OCI-LY7 (cell line): ENCODE results near the gene ICAM5. TPM values are rescaled to one million over a fixed set of nuclear protein-coding genes. Genes with fewer than 3 reads are reported as not detected.

Source experiments
- BruUV-seq: library from RNA; stranded (reverse); fragments of 400-500 nt; replicated peaks from 2 replicates; lab custom pipeline; 2021; lab: Mats Ljungman, UMichigan
- CTCF ChIA-PET: fragments of 300-600 bp; sonication (Branson Sonifier 250); formaldehyde crosslinking; loops from one replicate; lab custom pipeline; 2022; ENCODE audit warnings: antibody characterized with exemption; ENCODE audit not compliant: unreplicated experiment; lab: Charles Lee
- POLR2A ChIA-PET: fragments of 300-600 bp; sonication (Branson Sonifier 250); formaldehyde crosslinking; loops from one replicate; lab custom pipeline; 2022; ENCODE audit warnings: antibody characterized with exemption; lab: Charles Lee
- DNase-seq: peaks from one replicate; pipeline ENCODE4 v3.0.0-alpha.2; 2015; ENCODE audit warnings: low spot score
- H2AFZ ChIP-seq: fragments of 200-600 bp; sonication (generic), shearing (Covaris generic); 2 replicates; pipeline ENCODE4 v1.6.1; 2014; ENCODE audit warnings: mild to moderate bottlenecking, antibody characterized with exemption, low read length, moderate library complexity
- H3K27ac ChIP-seq: fragments of 200-600 bp; sonication (generic); 2 replicates; pipeline ENCODE4 v1.5.1; 2014; ENCODE audit warnings: mixed run types, low read depth, mild to moderate bottlenecking, moderate library complexity, low read length, inconsistent platforms; ENCODE audit not compliant: poor library complexity, severe bottlenecking
- H3K36me3 ChIP-seq: fragments of 200-600 bp; sonication (generic); 2 replicates; pipeline ENCODE4 v1.6.1; 2014; ENCODE audit warnings: mild to moderate bottlenecking, antibody characterized with exemption, low read length, moderate library complexity, mixed read lengths; ENCODE audit not compliant: insufficient read depth
- H3K4me1 ChIP-seq: fragments of 200-600 bp; sonication (generic); 2 replicates; pipeline ENCODE4 v1.5.1; 2014; ENCODE audit warnings: mild to moderate bottlenecking, low read length; ENCODE audit not compliant: insufficient read depth, poor library complexity, severe bottlenecking
- H3K4me2 ChIP-seq: fragments of 200-600 bp; sonication (generic); 2 replicates; pipeline ENCODE4 v1.6.1; 2014; ENCODE audit warnings: mild to moderate bottlenecking, low read length
- H3K4me3 ChIP-seq: fragments of 200-600 bp; sonication (generic); 2 replicates; pipeline ENCODE4 v1.5.1; 2014; ENCODE audit warnings: mild to moderate bottlenecking, low read depth, low read length; ENCODE audit not compliant: poor library complexity, severe bottlenecking
- H3K79me2 ChIP-seq: fragments of 200-600 bp; sonication (generic); 2 replicates; pipeline ENCODE4 v1.6.1; 2016; ENCODE audit warnings: low read depth, mild to moderate bottlenecking, low read length, moderate library complexity, mixed read lengths; ENCODE audit not compliant: insufficient read depth
- H3K9me2 ChIP-seq: fragments of 200-600 bp; sonication (generic); 2 replicates; pipeline ENCODE4 v1.6.1; 2016; ENCODE audit warnings: mild to moderate bottlenecking, low read length, mixed read lengths; ENCODE audit not compliant: insufficient read depth
- H3K9me3 ChIP-seq: fragments of 200-600 bp; sonication (generic); 2 replicates; pipeline ENCODE4 v1.6.1; 2014; ENCODE audit warnings: mild to moderate bottlenecking, mixed run types, low read length, mixed read lengths
- H4K20me1 ChIP-seq: fragments of 200-600 bp; sonication (generic); 2 replicates; pipeline ENCODE4 v1.6.1; 2014; ENCODE audit warnings: mild to moderate bottlenecking, antibody characterized with exemption, low read length, moderate library complexity, mixed read lengths; ENCODE audit not compliant: insufficient read depth
- EZH2phosphoT487 ChIP-seq: fragments of 200-600 bp; sonication (generic); IDR thresholded peaks from 2 replicates; pipeline ENCODE4 v1.6.1; 2018; ENCODE audit warnings: low read depth, borderline replicate concordance, mild to moderate bottlenecking, mixed run types, antibody characterized with exemption, low read length, moderate library complexity, mixed read lengths
- intact Hi-C: fragments of 100-400 bp; cut with micrococcal nuclease; formaldehyde crosslinking; loops from one replicate; pipeline ENCODE4 v1.10.0; 2022; ENCODE audit not compliant: unreplicated experiment
- total RNA-seq, 2 experiments: library from RNA; depleted of rRNA in 1 of 2; stranded (reverse); fragments of >200 nt in 1 of 2; shearing (Covaris generic) in 1 of 2; gene quantifications; 2 replicates each; pipeline ENCODE4 v1.2.3, GENCODE V29; 2014 to 2022
- TF ChIP-seq, protein P1 (sequence below): fragments of 200-600 bp; sonication (generic); conservative IDR thresholded peaks from 2 replicates; pipeline ENCODE4 v1.5.1; 2014; ENCODE audit warnings: mild to moderate bottlenecking, antibody characterized with exemption, low read length, moderate library complexity, mixed read lengths

The ICAM5 gene
- total RNA-seq, 2 experiments from 2014 or later, result 6.4 to 10.8 TPM

DNA sequence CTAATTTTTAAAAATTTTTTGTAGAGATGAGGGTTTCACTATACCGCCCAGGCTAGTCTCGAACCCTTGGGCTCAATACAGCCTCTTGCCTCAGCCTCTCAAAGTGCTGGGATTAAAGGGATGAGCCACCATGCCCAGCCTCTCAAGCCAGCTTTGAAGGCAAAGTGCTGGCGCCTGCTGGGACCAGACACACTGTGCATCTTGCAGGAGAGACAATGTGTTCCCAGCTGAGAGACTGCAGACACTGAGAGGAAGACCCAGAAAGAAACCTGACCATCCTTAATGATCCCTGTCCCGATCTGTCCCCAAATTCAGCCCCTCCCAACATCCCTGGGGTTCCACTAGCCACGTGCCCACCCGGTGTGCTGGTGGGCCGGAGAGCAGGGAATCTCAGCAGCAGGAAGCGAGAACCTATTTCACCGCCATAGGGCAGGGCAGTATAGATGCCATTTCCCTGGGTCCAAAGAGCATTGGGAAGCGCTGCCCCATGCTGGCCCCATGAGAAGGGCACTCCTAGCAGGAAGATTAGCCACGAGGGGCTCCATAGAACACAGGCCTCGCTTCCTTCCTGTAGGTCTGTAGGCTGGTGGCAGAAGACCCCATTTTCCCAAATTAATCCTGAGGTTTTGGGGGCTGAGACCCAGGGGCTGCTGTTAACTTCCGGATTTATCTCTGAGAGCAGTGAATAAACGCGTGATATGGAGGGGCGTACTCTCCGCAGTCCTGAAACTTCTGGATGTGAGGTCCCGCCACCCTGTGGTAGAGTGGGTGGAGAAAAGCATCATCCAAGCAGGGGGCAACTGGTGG is 42.6 kb downstream of the ICAM5 start:
- no peak for DNase-seq
- H3K27ac ChIP-seq, result peak overlapping the region; percentile 82
- H3K9me3 ChIP-seq, result no peaks in the 10 kb centered on the region
- BruUV-seq, result TSS peak; percentile 47
- CTCF ChIA-PET, result no interaction called here
- peaks cover 51% of the 10 kb centered on the region for H3K36me3 ChIP-seq
- peaks cover 29% of the 10 kb centered on the region for H3K4me1 ChIP-seq
- peak overlapping the region; percentile 83 for H3K4me3 ChIP-seq
- intact Hi-C loops, result loop anchor here (2.0 to 10.0 kb wide), 3 partner anchors 48 to 232 kb away; partner anchors contain the start of genes CDKN2D, KRI1 and TYK2
- H3K79me2 ChIP-seq, result peaks cover 30% of the 10 kb centered on the region
- peaks cover 12% of the 10 kb centered on the region for H4K20me1 ChIP-seq
- POLR2A ChIA-PET, result interaction anchor here (1.1 to 1.6 kb wide), 3 partner anchors 61 to 70 kb away, joined by 3 to 4 read pairs (median 4); partner anchors contain the start of gene ICAM1
- H3K4me2 ChIP-seq, result peak overlapping the region; percentile 97
- TF ChIP-seq EZH2phosphoT487, result no peak
- TF ChIP-seq, protein P1, sequence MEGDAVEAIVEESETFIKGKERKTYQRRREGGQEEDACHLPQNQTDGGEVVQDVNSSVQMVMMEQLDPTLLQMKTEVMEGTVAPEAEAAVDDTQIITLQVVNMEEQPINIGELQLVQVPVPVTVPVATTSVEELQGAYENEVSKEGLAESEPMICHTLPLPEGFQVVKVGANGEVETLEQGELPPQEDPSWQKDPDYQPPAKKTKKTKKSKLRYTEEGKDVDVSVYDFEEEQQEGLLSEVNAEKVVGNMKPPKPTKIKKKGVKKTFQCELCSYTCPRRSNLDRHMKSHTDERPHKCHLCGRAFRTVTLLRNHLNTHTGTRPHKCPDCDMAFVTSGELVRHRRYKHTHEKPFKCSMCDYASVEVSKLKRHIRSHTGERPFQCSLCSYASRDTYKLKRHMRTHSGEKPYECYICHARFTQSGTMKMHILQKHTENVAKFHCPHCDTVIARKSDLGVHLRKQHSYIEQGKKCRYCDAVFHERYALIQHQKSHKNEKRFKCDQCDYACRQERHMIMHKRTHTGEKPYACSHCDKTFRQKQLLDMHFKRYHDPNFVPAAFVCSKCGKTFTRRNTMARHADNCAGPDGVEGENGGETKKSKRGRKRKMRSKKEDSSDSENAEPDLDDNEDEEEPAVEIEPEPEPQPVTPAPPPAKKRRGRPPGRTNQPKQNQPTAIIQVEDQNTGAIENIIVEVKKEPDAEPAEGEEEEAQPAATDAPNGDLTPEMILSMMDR, result 0 out of 2 replicates have a peak, but pooled peaks have one; percentile 16
- H3K9me2 ChIP-seq, result no peaks in the 10 kb centered on the region
- H2AFZ ChIP-seq, result no peak overlapping the region

DNA sequence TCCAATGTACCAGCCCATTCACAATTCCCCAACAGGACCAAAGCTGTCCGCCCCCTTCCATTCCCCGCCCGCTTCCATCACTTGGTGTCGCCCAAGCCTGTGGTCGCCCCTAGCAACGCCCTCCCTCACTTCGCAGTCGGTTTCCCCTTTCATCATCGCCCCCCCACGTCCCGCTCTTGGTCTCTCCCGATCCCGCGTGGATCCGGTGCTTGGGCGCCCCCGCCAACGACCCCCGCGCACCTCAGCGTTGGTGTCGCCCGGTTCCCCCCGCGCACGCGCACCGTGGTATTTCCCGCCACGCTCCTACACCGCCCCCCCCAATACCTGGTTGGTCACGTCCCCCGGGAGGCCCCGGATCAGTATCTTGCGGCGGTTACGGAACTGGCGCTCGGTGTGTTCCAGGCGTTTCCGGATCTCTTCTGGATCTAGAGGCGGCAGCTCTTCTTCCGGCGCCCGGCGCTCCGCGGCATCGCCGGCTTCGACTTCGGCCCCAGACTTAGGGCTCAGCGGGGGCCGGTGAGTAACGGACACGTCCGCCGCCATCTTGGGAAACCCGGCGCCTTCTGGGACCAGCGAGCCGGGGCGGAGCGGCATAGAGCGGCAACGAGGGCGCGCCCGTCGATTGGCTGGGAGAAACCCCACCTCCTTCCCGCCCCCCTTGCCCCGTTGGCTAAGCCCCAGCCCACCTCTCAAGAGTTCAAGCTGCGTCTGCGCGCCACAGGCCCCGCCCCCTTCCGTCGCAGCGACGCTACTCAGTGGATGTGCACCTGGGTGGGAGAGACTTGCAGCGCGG is 43.4 kb downstream of the ICAM5 start, which contains the start of gene RAVER1:
RAVER1 (minus strand) TSS at position 565 of the 793 bp plus-strand sequence; CDS start at position 543, 22 bp downstream.
- TF ChIP-seq, protein P1, result no peak
- no peak for TF ChIP-seq EZH2phosphoT487
- Histone ChIP-seq H3K36me3 (peaks cover 43% of the 10 kb centered on the region), H3K79me2 (peaks cover 30% of the 10 kb centered on the region)

More for the DNA sequence above, 43.4 kb downstream of the ICAM5 start, which contains the start of gene RAVER1:
- intact Hi-C loops, result loop anchor here (2.0 to 10.0 kb wide), 3 partner anchors 48 to 232 kb away; partner anchors contain the start of genes CDKN2D, KRI1 and TYK2
- ChIA-PET POLR2A (interaction anchor here (0.6 to 1.6 kb wide), 10 partner anchors 12 to 137 kb away, joined by 3 to 7 read pairs (median 4); partner anchors contain the start of genes ICAM1 and TYK2), CTCF (interaction anchor here (0.6 to 1.1 kb wide), 4 partner anchors 14 to 305 kb away, joined by 5 to 11 read pairs (median 6); partner anchors contain the start of gene TYK2)
- peak; percentile 99 for DNase-seq
- H3K9me3 ChIP-seq, result no peaks in the 10 kb centered on the region
- no TSS peak for BruUV-seq
- H3K9me2 ChIP-seq, result no peaks in the 10 kb centered on the region
- peak within 1 kb of the TSS; percentile 83 for H3K4me3 ChIP-seq
- peaks cover 29% of the 10 kb centered on the region for H3K4me1 ChIP-seq
- peak within 1 kb of the TSS; percentile 82 for H3K27ac ChIP-seq
- H4K20me1 ChIP-seq, result peaks cover 12% of the 10 kb centered on the region
- peak within 1 kb of the TSS; percentile 97 for H3K4me2 ChIP-seq
- peak within 1 kb of the TSS; percentile 17; the same call in 1 of the 2 replicates for H2AFZ ChIP-seq
